Measurements from ENCODE around the gene LLGL2.

GRCh38 chr17:75490173-75490743 is 35.2 kb upstream of the LLGL2 start:
- TF ChIP-seq CTCF (IDR thresholded peaks at IDR 0.05; ENCODE audit: low read length) (no peak), EZH2phosphoT487 (IDR thresholded peaks at IDR 0.05; ENCODE audit: low read length) (no peak)

Data from MM.1S (cell line).